HepG2 (cell line): Measurements from ENCODE around the gene GCN1. TPM values are rescaled to one million over a fixed set of nuclear protein-coding genes. Genes with fewer than 3 reads are reported as not detected.

ENCODE experiments used
- EHMT2 ChIP-seq: fragments of 200-600 bp; sonication (generic); IDR thresholded peaks from 2 replicates; pipeline ENCODE4 v1.7.0; 2017; ENCODE audit warnings: antibody characterized with exemption, low read depth, low read length, borderline replicate concordance
- HMG20B ChIP-seq: conservative IDR thresholded peaks from 2 replicates; pipeline ENCODE4 v1.6.1; 2016; ENCODE audit warnings: missing genetic modification reagents, missing compliant biosample characterization
- MIER2 ChIP-seq: IDR thresholded peaks from 2 replicates; pipeline ENCODE4 v1.6.1; 2016; ENCODE audit warnings: missing biosample characterization, missing genetic modification reagents
- ZNF335 ChIP-seq: sonication (generic); formaldehyde crosslinking; IDR thresholded peaks from 2 replicates; pipeline ENCODE4 v1.4.0; 2020; ENCODE audit warnings: missing genetic modification reagents
- ZNF446 ChIP-seq: sonication (generic); formaldehyde crosslinking; IDR thresholded peaks from 2 replicates; pipeline ENCODE4 v1.5.0; 2020; ENCODE audit warnings: mild to moderate bottlenecking, missing genetic modification reagents
- polyA plus RNA-seq, 8 experiments: library from polyadenylated mRNA; depleted of rRNA in 3 of 8; stranded (reverse) in 7 of 8; unstranded in 1 of 8; fragments of >200 nt; fragmentation: Illumina TruSeq in 4 of 8; extraction: Trizol in 4 of 8; gene quantifications; 2 replicates each; pipeline versions ENCODE4 v1.2.1 to v1.2.3, GENCODE V29; 2011 to 2016; ENCODE audit warnings: low read depth in 4 of 8, missing spikeins in 1 of 8, mixed read lengths in 1 of 8; ENCODE audit not compliant: insufficient read depth in 1 of 8
- total RNA-seq, 5 experiments: library from RNA; depleted of rRNA; stranded (reverse); fragments of >200 nt; fragmentation: Illumina TruSeq; extraction: Trizol; gene quantifications; 2 replicates each; pipeline ENCODE4 v1.2.3, GENCODE V29; 2016; ENCODE audit warnings: low read depth in 1 of 5
- TF ChIP-seq, protein P1 (sequence below): sonication (generic); formaldehyde crosslinking; IDR thresholded peaks from 2 replicates; pipeline ENCODE4 v1.4.0; 2020; ENCODE audit warnings: missing genetic modification reagents
- TF ChIP-seq, protein P2 (sequence below): sonication (generic); formaldehyde crosslinking; IDR thresholded peaks from 2 replicates; pipeline ENCODE4 v1.4.0; 2020; ENCODE audit warnings: missing genetic modification reagents; ENCODE audit errors: not compliant biosample characterization
- TF ChIP-seq, protein P3 (sequence below): sonication (generic); formaldehyde crosslinking; IDR thresholded peaks from 2 replicates; pipeline ENCODE4 v1.4.0; 2020; ENCODE audit warnings: low read depth, mild to moderate bottlenecking, missing genetic modification reagents
- TF ChIP-seq, protein P4 (sequence below): sonication (generic); formaldehyde crosslinking; conservative IDR thresholded peaks from 2 replicates; pipeline ENCODE4 v1.8.0; 2022; ENCODE audit warnings: low read depth, missing genetic modification reagents

Gene GCN1
- total and polyA plus RNA-seq, 2 of the 13 experiments (the other 11 are each of a cell fraction or from before 2014, with no cell fraction given): 58.2 to 83.0 TPM

DNA sequence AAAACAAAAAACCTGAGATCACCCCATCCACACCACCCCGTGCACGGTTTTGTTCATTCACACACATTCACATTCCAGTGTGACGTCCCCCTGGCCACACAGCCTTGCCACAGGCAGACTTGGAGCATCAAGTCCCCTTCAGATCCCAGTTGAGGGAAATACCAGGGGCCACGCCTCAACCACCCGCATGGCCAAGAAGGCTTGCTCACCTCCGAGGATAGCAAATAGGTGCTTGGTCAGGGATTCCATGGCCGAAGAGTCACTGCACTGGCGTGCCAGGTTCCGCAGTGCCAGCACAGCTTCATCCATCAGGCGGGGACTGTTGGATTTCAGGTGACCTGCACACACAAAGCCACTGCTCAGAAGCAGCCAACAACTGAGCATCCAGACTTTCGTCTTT lies 19.0 kb downstream of the GCN1 start (continued):
- TF ChIP-seq, protein P1, sequence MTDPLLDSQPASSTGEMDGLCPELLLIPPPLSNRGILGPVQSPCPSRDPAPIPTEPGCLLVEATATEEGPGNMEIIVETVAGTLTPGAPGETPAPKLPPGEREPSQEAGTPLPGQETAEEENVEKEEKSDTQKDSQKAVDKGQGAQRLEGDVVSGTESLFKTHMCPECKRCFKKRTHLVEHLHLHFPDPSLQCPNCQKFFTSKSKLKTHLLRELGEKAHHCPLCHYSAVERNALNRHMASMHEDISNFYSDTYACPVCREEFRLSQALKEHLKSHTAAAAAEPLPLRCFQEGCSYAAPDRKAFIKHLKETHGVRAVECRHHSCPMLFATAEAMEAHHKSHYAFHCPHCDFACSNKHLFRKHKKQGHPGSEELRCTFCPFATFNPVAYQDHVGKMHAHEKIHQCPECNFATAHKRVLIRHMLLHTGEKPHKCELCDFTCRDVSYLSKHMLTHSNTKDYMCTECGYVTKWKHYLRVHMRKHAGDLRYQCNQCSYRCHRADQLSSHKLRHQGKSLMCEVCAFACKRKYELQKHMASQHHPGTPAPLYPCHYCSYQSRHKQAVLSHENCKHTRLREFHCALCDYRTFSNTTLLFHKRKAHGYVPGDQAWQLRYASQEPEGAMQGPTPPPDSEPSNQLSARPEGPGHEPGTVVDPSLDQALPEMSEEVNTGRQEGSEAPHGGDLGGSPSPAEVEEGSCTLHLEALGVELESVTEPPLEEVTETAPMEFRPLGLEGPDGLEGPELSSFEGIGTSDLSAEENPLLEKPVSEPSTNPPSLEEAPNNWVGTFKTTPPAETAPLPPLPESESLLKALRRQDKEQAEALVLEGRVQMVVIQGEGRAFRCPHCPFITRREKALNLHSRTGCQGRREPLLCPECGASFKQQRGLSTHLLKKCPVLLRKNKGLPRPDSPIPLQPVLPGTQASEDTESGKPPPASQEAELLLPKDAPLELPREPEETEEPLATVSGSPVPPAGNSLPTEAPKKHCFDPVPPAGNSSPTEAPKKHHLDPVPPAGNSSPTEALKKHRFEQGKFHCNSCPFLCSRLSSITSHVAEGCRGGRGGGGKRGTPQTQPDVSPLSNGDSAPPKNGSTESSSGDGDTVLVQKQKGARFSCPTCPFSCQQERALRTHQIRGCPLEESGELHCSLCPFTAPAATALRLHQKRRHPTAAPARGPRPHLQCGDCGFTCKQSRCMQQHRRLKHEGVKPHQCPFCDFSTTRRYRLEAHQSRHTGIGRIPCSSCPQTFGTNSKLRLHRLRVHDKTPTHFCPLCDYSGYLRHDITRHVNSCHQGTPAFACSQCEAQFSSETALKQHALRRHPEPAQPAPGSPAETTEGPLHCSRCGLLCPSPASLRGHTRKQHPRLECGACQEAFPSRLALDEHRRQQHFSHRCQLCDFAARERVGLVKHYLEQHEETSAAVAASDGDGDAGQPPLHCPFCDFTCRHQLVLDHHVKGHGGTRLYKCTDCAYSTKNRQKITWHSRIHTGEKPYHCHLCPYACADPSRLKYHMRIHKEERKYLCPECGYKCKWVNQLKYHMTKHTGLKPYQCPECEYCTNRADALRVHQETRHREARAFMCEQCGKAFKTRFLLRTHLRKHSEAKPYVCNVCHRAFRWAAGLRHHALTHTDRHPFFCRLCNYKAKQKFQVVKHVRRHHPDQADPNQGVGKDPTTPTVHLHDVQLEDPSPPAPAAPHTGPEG (CRISPR knock-in tag): no peak
- TF ChIP-seq, protein P2, sequence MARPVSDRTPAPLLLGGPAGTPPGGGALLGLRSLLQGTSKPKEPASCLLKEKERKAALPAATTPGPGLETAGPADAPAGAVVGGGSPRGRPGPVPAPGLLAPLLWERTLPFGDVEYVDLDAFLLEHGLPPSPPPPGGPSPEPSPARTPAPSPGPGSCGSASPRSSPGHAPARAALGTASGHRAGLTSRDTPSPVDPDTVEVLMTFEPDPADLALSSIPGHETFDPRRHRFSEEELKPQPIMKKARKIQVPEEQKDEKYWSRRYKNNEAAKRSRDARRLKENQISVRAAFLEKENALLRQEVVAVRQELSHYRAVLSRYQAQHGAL (CRISPR knock-in tag): no peak
- no peak for TF ChIP-seq HMG20B
- TF ChIP-seq ZNF335: no peak
- no peak for TF ChIP-seq EHMT2
- TF ChIP-seq MIER2: no peak
- TF ChIP-seq, protein P3, sequence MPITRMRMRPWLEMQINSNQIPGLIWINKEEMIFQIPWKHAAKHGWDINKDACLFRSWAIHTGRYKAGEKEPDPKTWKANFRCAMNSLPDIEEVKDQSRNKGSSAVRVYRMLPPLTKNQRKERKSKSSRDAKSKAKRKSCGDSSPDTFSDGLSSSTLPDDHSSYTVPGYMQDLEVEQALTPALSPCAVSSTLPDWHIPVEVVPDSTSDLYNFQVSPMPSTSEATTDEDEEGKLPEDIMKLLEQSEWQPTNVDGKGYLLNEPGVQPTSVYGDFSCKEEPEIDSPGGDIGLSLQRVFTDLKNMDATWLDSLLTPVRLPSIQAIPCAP: no peak
- TF ChIP-seq, protein P4, sequence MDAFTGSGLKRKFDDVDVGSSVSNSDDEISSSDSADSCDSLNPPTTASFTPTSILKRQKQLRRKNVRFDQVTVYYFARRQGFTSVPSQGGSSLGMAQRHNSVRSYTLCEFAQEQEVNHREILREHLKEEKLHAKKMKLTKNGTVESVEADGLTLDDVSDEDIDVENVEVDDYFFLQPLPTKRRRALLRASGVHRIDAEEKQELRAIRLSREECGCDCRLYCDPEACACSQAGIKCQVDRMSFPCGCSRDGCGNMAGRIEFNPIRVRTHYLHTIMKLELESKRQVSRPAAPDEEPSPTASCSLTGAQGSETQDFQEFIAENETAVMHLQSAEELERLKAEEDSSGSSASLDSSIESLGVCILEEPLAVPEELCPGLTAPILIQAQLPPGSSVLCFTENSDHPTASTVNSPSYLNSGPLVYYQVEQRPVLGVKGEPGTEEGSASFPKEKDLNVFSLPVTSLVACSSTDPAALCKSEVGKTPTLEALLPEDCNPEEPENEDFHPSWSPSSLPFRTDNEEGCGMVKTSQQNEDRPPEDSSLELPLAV (CRISPR knock-in tag): no peak
- no peak for TF ChIP-seq ZNF446 (CRISPR knock-in tag)
